WTC11 (cell line): Measurements from ENCODE around the gene MAST4. TPM values are rescaled to one million over a fixed set of nuclear protein-coding genes. Genes with fewer than 3 reads are reported as not detected.

ENCODE experiments used
- ATAC-seq: fragments of 200-7000 bp; cut with Tn5 transposase; 2 replicates; pipeline ENCODE4 v1.10.0; 2021; ENCODE audit warnings: mild to moderate bottlenecking, moderate library complexity
- CTCF ChIA-PET: fragments of 300-600 bp; sonication (Branson Sonifier 250); formaldehyde crosslinking; loops from one replicate; lab custom pipeline; 2021; ENCODE audit warnings: antibody characterized with exemption; lab: Charles Lee
- POLR2A ChIA-PET: fragments of 350-600 bp; sonication (Branson Sonifier 250); formaldehyde crosslinking; loops from one replicate; lab custom pipeline; 2021; ENCODE audit warnings: antibody characterized with exemption; lab: Charles Lee
- DNase-seq: peaks from one replicate; pipeline ENCODE4 v3.0.0; 2021; ENCODE audit warnings: low spot score
- H3K27ac Mint-ChIP-seq: 2 replicates; pipeline ENCODE4 v1.8.0; 2021; ENCODE audit warnings: mixed read lengths
- H3K27me3 Mint-ChIP-seq: 2 replicates; pipeline ENCODE4 v1.8.0; 2021; ENCODE audit warnings: low read depth, mild to moderate bottlenecking, moderate library complexity, mixed read lengths
- H3K36me3 Mint-ChIP-seq: 2 replicates; pipeline ENCODE4 v1.8.0; 2021; ENCODE audit warnings: mixed read lengths
- H3K4me1 Mint-ChIP-seq: 2 replicates; pipeline ENCODE4 v1.8.0; 2022; ENCODE audit warnings: mixed read lengths
- H3K4me3 Mint-ChIP-seq: 2 replicates; pipeline ENCODE4 v1.8.0; 2021; ENCODE audit warnings: mild to moderate bottlenecking, moderate library complexity, mixed read lengths
- H3K9me3 Mint-ChIP-seq: 2 replicates; pipeline ENCODE4 v1.8.0; 2021; ENCODE audit warnings: mixed read lengths
- AFF4 ChIP-seq: sonication (generic); formaldehyde crosslinking; IDR thresholded peaks from 2 replicates; pipeline ENCODE4 v1.8.1; 2023; ENCODE audit warnings: mild to moderate bottlenecking, missing genetic modification reagents, borderline replicate concordance
- CBFB ChIP-seq: sonication (generic); formaldehyde crosslinking; IDR thresholded peaks from 2 replicates; pipeline ENCODE4 v1.8.1; 2022; ENCODE audit warnings: mild to moderate bottlenecking, low read depth, missing genetic modification reagents
- CDX4 ChIP-seq: fragments of 250-450 bp; sonication (Bioruptor Pico); IDR thresholded peaks from 2 replicates; pipeline ENCODE4 v1.9.0; 2021; ENCODE audit warnings: moderate library complexity, mild to moderate bottlenecking, inconsistent platforms, borderline replicate concordance
- EMX1 ChIP-seq: fragments of 250-450 bp; sonication (Bioruptor Pico); IDR thresholded peaks from 2 replicates; pipeline ENCODE4 v1.8.0; 2021; ENCODE audit warnings: mild to moderate bottlenecking
- ETV6 ChIP-seq: sonication (generic); formaldehyde crosslinking; IDR thresholded peaks from 2 replicates; pipeline ENCODE4 v1.8.1; 2022; ENCODE audit warnings: mild to moderate bottlenecking, missing genetic modification reagents
- FOXJ3 ChIP-seq: sonication (generic); formaldehyde crosslinking; IDR thresholded peaks from 2 replicates; pipeline ENCODE4 v1.9.0; 2021; ENCODE audit warnings: missing genetic modification reagents, mild to moderate bottlenecking, borderline replicate concordance
- FOXK1 ChIP-seq: sonication (generic); formaldehyde crosslinking; IDR thresholded peaks from 2 replicates; pipeline ENCODE4 v1.8.0; 2022; ENCODE audit warnings: mild to moderate bottlenecking, moderate library complexity, missing genetic modification reagents
- GTF2I ChIP-seq: fragments of 250-450 bp; sonication (Bioruptor Pico); conservative IDR thresholded peaks from 2 replicates; pipeline ENCODE4 v1.4.0; 2021; ENCODE audit warnings: mild to moderate bottlenecking
- HMGA2 ChIP-seq: fragments of 250-450 bp; sonication (Bioruptor Pico); IDR thresholded peaks from 2 replicates; pipeline ENCODE4 v1.4.0; 2021; ENCODE audit warnings: mild to moderate bottlenecking, moderate library complexity
- IRF2 ChIP-seq: sonication (generic); formaldehyde crosslinking; IDR thresholded peaks from 2 replicates; pipeline ENCODE4 v1.8.0; 2022; ENCODE audit warnings: low read depth, missing genetic modification reagents, borderline replicate concordance
- NR2C2 ChIP-seq: sonication (generic); formaldehyde crosslinking; IDR thresholded peaks from 2 replicates; pipeline ENCODE4 v1.8.0; 2022; ENCODE audit warnings: mild to moderate bottlenecking, missing genetic modification reagents
- PRDM15 ChIP-seq: sonication (generic); formaldehyde crosslinking; IDR thresholded peaks from 2 replicates; pipeline ENCODE4 v1.8.0; 2022; ENCODE audit warnings: missing genetic modification reagents
- RORB ChIP-seq: fragments of 250-450 bp; sonication (Bioruptor Pico); IDR thresholded peaks from 2 replicates; pipeline ENCODE4 v1.9.0; 2021; ENCODE audit warnings: mild to moderate bottlenecking
- TEAD4 ChIP-seq: sonication (generic); formaldehyde crosslinking; IDR thresholded peaks from 2 replicates; pipeline ENCODE4 v1.8.0; 2022; ENCODE audit warnings: mild to moderate bottlenecking, missing genetic modification reagents
- ZBTB43 ChIP-seq: sonication (generic); formaldehyde crosslinking; IDR thresholded peaks from 2 replicates; pipeline ENCODE4 v1.8.1; 2023; ENCODE audit warnings: mild to moderate bottlenecking, missing genetic modification reagents
- ZNF263 ChIP-seq: sonication (generic); formaldehyde crosslinking; IDR thresholded peaks from 2 replicates; pipeline ENCODE4 v1.8.1; 2022; ENCODE audit warnings: low read depth, mild to moderate bottlenecking, moderate library complexity, missing genetic modification reagents
- total RNA-seq: library from RNA; stranded (reverse); gene quantifications from 3 replicates; pipeline ENCODE4 v1.2.3, GENCODE V29; 2021
- TF ChIP-seq, protein P1 (sequence below): sonication (generic); formaldehyde crosslinking; IDR thresholded peaks from 2 replicates; pipeline ENCODE4 v1.8.0; 2022; ENCODE audit warnings: mild to moderate bottlenecking, missing genetic modification reagents
- TF ChIP-seq, protein P2 (sequence below): sonication (generic); formaldehyde crosslinking; conservative IDR thresholded peaks from 2 replicates; pipeline ENCODE4 v1.8.1; 2023; ENCODE audit warnings: mild to moderate bottlenecking, low read depth, missing genetic modification reagents, moderate library complexity

The MAST4 gene
- total RNA-seq, 1 experiment from 2014 or later, result 8.0 TPM

GRCh38 chr5:67192719-67193438 lies 596.7 kb downstream of the MAST4 start:
- no peaks in the 10 kb centered on the region for H3K27me3 Mint-ChIP-seq
- POLR2A ChIA-PET, result no interaction called here
- no peak overlapping the region for H3K27ac Mint-ChIP-seq
- TF ChIP-seq CDX4 (CRISPR knock-in tag) (no peak), ZNF263 (CRISPR knock-in tag) (no peak), CBFB (no peak), GTF2I (no peak), FOXK1 (CRISPR knock-in tag) (no peak)
- no peak overlapping the region for H3K4me3 Mint-ChIP-seq
- DNase-seq (no peak), ATAC-seq (no peak)
- H3K4me1 Mint-ChIP-seq, result peaks cover 20% of the 10 kb centered on the region
- peaks cover 13% of the 10 kb centered on the region for H3K36me3 Mint-ChIP-seq
- H3K9me3 Mint-ChIP-seq, result peaks cover 17% of the 10 kb centered on the region
- CTCF ChIA-PET, result interaction anchor here (1.1 kb wide), 1 partner anchor 26 kb away, joined by 3 read pairs; no protein-coding TSS in a partner anchor

GRCh38 chr5:67193439-67193807 lies 597.2 kb downstream of the MAST4 start:
- ATAC-seq, result no peak
- ChIA-PET CTCF (interaction anchor here (1.1 kb wide), 1 partner anchor 27 kb away, joined by 3 read pairs; no protein-coding TSS in a partner anchor), POLR2A (no interaction called here)
- no peak overlapping the region for H3K27ac Mint-ChIP-seq
- H3K4me1 Mint-ChIP-seq, result peaks cover 20% of the 10 kb centered on the region
- H3K4me3 Mint-ChIP-seq, result no peak overlapping the region
- H3K36me3 Mint-ChIP-seq, result peaks cover 13% of the 10 kb centered on the region
- TF ChIP-seq AFF4 (CRISPR knock-in tag), result no peak
- TF ChIP-seq ZNF263 (CRISPR knock-in tag), result no peak
- TF ChIP-seq ETV6, result no peak
- no peak for TF ChIP-seq NR2C2
- TF ChIP-seq EMX1 (CRISPR knock-in tag), result no peak
- no peak for TF ChIP-seq GTF2I
- no peaks in the 10 kb centered on the region for H3K27me3 Mint-ChIP-seq
- no peak for DNase-seq
- H3K9me3 Mint-ChIP-seq, result peaks cover 23% of the 10 kb centered on the region

- no peak overlapping the region for H3K27ac Mint-ChIP-seq
- CTCF ChIA-PET, result no interaction called here
- peaks cover 13% of the 10 kb centered on the region for H3K36me3 Mint-ChIP-seq
- peaks cover 30% of the 10 kb centered on the region for H3K9me3 Mint-ChIP-seq
- no peak overlapping the region for H3K4me3 Mint-ChIP-seq
- POLR2A ChIA-PET, result no interaction called here
- H3K27me3 Mint-ChIP-seq, result no peaks in the 10 kb centered on the region
- no peak for ATAC-seq
- peaks cover 15% of the 10 kb centered on the region for H3K4me1 Mint-ChIP-seq
- DNase-seq, result no peak
- TF ChIP-seq, protein P1, sequence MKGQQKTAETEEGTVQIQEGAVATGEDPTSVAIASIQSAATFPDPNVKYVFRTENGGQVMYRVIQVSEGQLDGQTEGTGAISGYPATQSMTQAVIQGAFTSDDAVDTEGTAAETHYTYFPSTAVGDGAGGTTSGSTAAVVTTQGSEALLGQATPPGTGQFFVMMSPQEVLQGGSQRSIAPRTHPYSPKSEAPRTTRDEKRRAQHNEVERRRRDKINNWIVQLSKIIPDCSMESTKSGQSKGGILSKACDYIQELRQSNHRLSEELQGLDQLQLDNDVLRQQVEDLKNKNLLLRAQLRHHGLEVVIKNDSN (CRISPR knock-in tag), result no peak
- TF ChIP-seq HMGA2 (CRISPR knock-in tag) (no peak), PRDM15 (no peak), IRF2 (no peak), FOXJ3 (CRISPR knock-in tag) (no peak), TEAD4 (CRISPR knock-in tag) (no peak), RORB (CRISPR knock-in tag) (no peak), ZBTB43 (CRISPR knock-in tag) (no peak)
- TF ChIP-seq, protein P2, sequence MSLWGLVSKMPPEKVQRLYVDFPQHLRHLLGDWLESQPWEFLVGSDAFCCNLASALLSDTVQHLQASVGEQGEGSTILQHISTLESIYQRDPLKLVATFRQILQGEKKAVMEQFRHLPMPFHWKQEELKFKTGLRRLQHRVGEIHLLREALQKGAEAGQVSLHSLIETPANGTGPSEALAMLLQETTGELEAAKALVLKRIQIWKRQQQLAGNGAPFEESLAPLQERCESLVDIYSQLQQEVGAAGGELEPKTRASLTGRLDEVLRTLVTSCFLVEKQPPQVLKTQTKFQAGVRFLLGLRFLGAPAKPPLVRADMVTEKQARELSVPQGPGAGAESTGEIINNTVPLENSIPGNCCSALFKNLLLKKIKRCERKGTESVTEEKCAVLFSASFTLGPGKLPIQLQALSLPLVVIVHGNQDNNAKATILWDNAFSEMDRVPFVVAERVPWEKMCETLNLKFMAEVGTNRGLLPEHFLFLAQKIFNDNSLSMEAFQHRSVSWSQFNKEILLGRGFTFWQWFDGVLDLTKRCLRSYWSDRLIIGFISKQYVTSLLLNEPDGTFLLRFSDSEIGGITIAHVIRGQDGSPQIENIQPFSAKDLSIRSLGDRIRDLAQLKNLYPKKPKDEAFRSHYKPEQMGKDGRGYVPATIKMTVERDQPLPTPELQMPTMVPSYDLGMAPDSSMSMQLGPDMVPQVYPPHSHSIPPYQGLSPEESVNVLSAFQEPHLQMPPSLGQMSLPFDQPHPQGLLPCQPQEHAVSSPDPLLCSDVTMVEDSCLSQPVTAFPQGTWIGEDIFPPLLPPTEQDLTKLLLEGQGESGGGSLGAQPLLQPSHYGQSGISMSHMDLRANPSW (CRISPR knock-in tag), result no peak
These were observed 598.0 kb downstream of the MAST4 start for GRCh38 chr5:67194166-67194565.
